IMR-90 (cell line): ENCODE results near the gene MEF2C. TPM values are rescaled to one million over a fixed set of nuclear protein-coding genes. Genes with fewer than 3 reads are reported as not detected.

ENCODE experiments used
- ATAC-seq: fragments of 200-7000 bp; cut with Tn5 transposase; 2 replicates; pipeline ENCODE4 v1.9.1; 2020; ENCODE audit warnings: low read depth, mild to moderate bottlenecking, moderate library complexity
- BruUV-seq: library from RNA; stranded (reverse); fragments of 400-500 nt; replicated peaks from 2 replicates; lab custom pipeline; 2021; lab: Mats Ljungman, UMichigan
- CTCF ChIA-PET: fragments of 300-600 bp; formaldehyde crosslinking; extraction: SDS; loops from one replicate; lab custom pipeline; 2021; ENCODE audit warnings: antibody characterized with exemption; lab: Yijun Ruan, JAX
- POLR2A ChIA-PET: fragments of 300-600 bp; sonication (Branson Sonifier 250); formaldehyde crosslinking; loops from one replicate; lab custom pipeline; 2022; ENCODE audit warnings: antibody characterized with exemption; ENCODE audit not compliant: unreplicated experiment; lab: Charles Lee
- DNase-seq: peaks from one replicate; pipeline ENCODE4 v3.0.0; 2013
- H2AFZ ChIP-seq: replicated peaks from 2 replicates; pipeline ENCODE3; 2013; ENCODE audit warnings: low read length, mild to moderate bottlenecking; ENCODE audit not compliant: poor library complexity
- H2AK5ac ChIP-seq: 2 replicates; pipeline ENCODE4 v1.6.1; 2013; ENCODE audit warnings: low read depth, low read length, inconsistent platforms
- H2AK9ac ChIP-seq: replicated peaks from 2 replicates; pipeline ENCODE3; 2013; ENCODE audit warnings: mild to moderate bottlenecking, low read depth, low read length, moderate library complexity; ENCODE audit not compliant: poor library complexity
- H2BK120ac ChIP-seq: 2 replicates; pipeline ENCODE4 v1.6.1; 2013; ENCODE audit warnings: low read depth, low read length, inconsistent platforms
- H2BK15ac ChIP-seq: 3 replicates; pipeline ENCODE4 v1.6.1; 2013; ENCODE audit warnings: low read depth, low read length, inconsistent platforms
- H2BK20ac ChIP-seq: 2 replicates; pipeline ENCODE4 v1.6.1; 2013; ENCODE audit warnings: low read depth, mild to moderate bottlenecking, inconsistent platforms, low read length, moderate library complexity
- H2BK5ac ChIP-seq: 2 replicates; pipeline ENCODE4 v1.6.1; 2013; ENCODE audit warnings: mild to moderate bottlenecking, low read depth, low read length, inconsistent platforms; ENCODE audit not compliant: poor library complexity, severe bottlenecking
- H3K14ac ChIP-seq: replicated peaks from 2 replicates; pipeline ENCODE4 v1.6.1; 2013; ENCODE audit warnings: low read depth, low read length, inconsistent platforms
- H3K18ac ChIP-seq: 2 replicates; pipeline ENCODE4 v1.6.1; 2013; ENCODE audit warnings: low read depth, low read length, control low read depth
- H3K23ac ChIP-seq: 2 replicates; pipeline ENCODE4 v1.6.1; 2013; ENCODE audit warnings: low read depth, low read length, inconsistent platforms
- H3K27ac ChIP-seq: 2 replicates; pipeline ENCODE4 v1.5.1; 2013; ENCODE audit warnings: mild to moderate bottlenecking, control low read depth, low read length; ENCODE audit not compliant: insufficient read depth
- H3K27me3 ChIP-seq: 2 replicates; pipeline ENCODE4 v1.6.1; 2013; ENCODE audit warnings: low read length; ENCODE audit not compliant: control insufficient read depth, insufficient read depth
- H3K36me3 ChIP-seq: 2 replicates; pipeline ENCODE4 v1.6.1; 2013; ENCODE audit warnings: low read length, mixed read lengths; ENCODE audit not compliant: control insufficient read depth, insufficient read depth
- H3K4ac ChIP-seq: 2 replicates; pipeline ENCODE4 v1.6.1; 2013; ENCODE audit warnings: low read depth, low read length, inconsistent platforms
- H3K4me1 ChIP-seq: 2 replicates; pipeline ENCODE4 v1.6.1; 2013; ENCODE audit warnings: low read length, mixed read lengths; ENCODE audit not compliant: control insufficient read depth, insufficient read depth
- H3K4me2 ChIP-seq: 2 replicates; pipeline ENCODE4 v1.6.1; 2013; ENCODE audit warnings: low read depth, mild to moderate bottlenecking, control low read depth, low read length, moderate library complexity
- H3K4me3 ChIP-seq: 2 replicates; pipeline ENCODE4 v1.5.1; 2013; ENCODE audit warnings: low read depth, mild to moderate bottlenecking, control low read depth, low read length, moderate library complexity; ENCODE audit not compliant: insufficient read depth
- H3K56ac ChIP-seq: 2 replicates; pipeline ENCODE4 v1.6.1; 2013; ENCODE audit warnings: low read length, inconsistent platforms; ENCODE audit not compliant: insufficient read depth; ENCODE audit errors: extremely low read depth
- H3K79me1 ChIP-seq, 2 experiments: 2 replicates each; pipeline ENCODE4 v1.6.1; 2013; ENCODE audit warnings: low read length in 2 of 2, inconsistent platforms in 1 of 2, low read depth in 1 of 2
- H3K9ac ChIP-seq: 2 replicates; pipeline ENCODE4 v1.6.1; 2013; ENCODE audit warnings: low read depth, low read length, control low read depth
- H3K9me1 ChIP-seq: 2 replicates; pipeline ENCODE4 v1.6.1; 2013; ENCODE audit warnings: low read length, inconsistent platforms; ENCODE audit not compliant: insufficient read depth
- H3K9me3 ChIP-seq: 2 replicates; pipeline ENCODE4 v1.6.1; 2013; ENCODE audit warnings: low read length; ENCODE audit not compliant: control insufficient read depth, insufficient read depth
- H4K20me1 ChIP-seq: 2 replicates; pipeline ENCODE4 v1.6.1; 2013; ENCODE audit warnings: low read length, inconsistent platforms; ENCODE audit not compliant: insufficient read depth
- H4K5ac ChIP-seq: 2 replicates; pipeline ENCODE4 v1.6.1; 2013; ENCODE audit warnings: mild to moderate bottlenecking, low read depth, low read length, control low read depth
- H4K8ac ChIP-seq, 2 experiments: 2 replicates each; pipeline ENCODE4 v1.6.1; 2013; ENCODE audit warnings: low read depth in 2 of 2, low read length in 2 of 2, control low read depth in 1 of 2, inconsistent platforms in 1 of 2
- H4K91ac ChIP-seq: 2 replicates; pipeline ENCODE4 v1.6.1; 2013; ENCODE audit warnings: low read depth, low read length, inconsistent platforms; ENCODE audit not compliant: insufficient read depth
- CEBPB ChIP-seq: IDR thresholded peaks from 2 replicates; pipeline ENCODE4 v1.6.1; 2012; ENCODE audit warnings: low read depth, low read length, improper control_type of control experiment
- MAFK ChIP-seq: IDR thresholded peaks from 2 replicates; pipeline ENCODE4 v1.6.1; 2012; ENCODE audit warnings: low read depth, low read length, improper control_type of control experiment
- MAZ ChIP-seq: IDR thresholded peaks from 2 replicates; pipeline ENCODE4 v1.6.1; 2012; ENCODE audit warnings: low read depth, mild to moderate bottlenecking, low read length, improper control_type of control experiment, moderate library complexity, borderline replicate concordance
- MXI1 ChIP-seq: IDR thresholded peaks from 2 replicates; pipeline ENCODE4 v1.6.1; 2012; ENCODE audit warnings: low read depth, mild to moderate bottlenecking, low read length, moderate library complexity, borderline replicate concordance
- RAD21 ChIP-seq: IDR thresholded peaks from 2 replicates; pipeline ENCODE4 v1.6.1; 2012; ENCODE audit warnings: low read length, improper control_type of control experiment
- RCOR1 ChIP-seq: IDR thresholded peaks from 2 replicates; pipeline ENCODE4 v1.6.1; 2012; ENCODE audit warnings: mild to moderate bottlenecking, low read length, improper control_type of control experiment; ENCODE audit not compliant: insufficient replicate concordance
- RFX5 ChIP-seq: IDR thresholded peaks from 2 replicates; pipeline ENCODE4 v1.8.0; 2012; ENCODE audit warnings: low read depth, mild to moderate bottlenecking, low read length, moderate library complexity
- SMC3 ChIP-seq: fragments of 150-350 bp; IDR thresholded peaks from 2 replicates; pipeline ENCODE4 v1.6.1; 2016; ENCODE audit warnings: low read depth, mild to moderate bottlenecking, antibody characterized with exemption, low read length, moderate library complexity
- dilution Hi-C: fragments of 300-500 bp; cut with HindIII; formaldehyde crosslinking; loops from one replicate; pipeline ENCODE4 v1.14.3; 2018; ENCODE audit warnings: low sequenced_read_pairs; ENCODE audit not compliant: unreplicated experiment
- in situ Hi-C: fragments of 300-500 bp; cut with MboI; formaldehyde crosslinking; loops from 3 replicates; pipeline ENCODE4 v1.14.3; 2019; ENCODE audit warnings: low sequenced_read_pairs, inconsistent platforms, mixed read lengths
- intact Hi-C: fragments of 100-400 bp; cut with micrococcal nuclease; formaldehyde crosslinking; loops from 2 replicates; pipeline ENCODE4 v1.10.0; 2022
- polyA plus RNA-seq, 3 experiments: library from polyadenylated mRNA; depleted of rRNA; stranded (reverse); fragments of >200 nt; gene quantifications; 2 replicates each; pipeline ENCODE4 v1.2.3, GENCODE V29; 2012; ENCODE audit warnings: low replicate concordance in 1 of 3
- total RNA-seq: library from RNA; depleted of rRNA; stranded (reverse); fragments of >200 nt; gene quantifications from 2 replicates; pipeline ENCODE4 v1.2.3, GENCODE V29; 2012
- TF ChIP-seq, protein P1 (sequence below): fragments of 150-350 bp; IDR thresholded peaks from 2 replicates; pipeline ENCODE4 v1.6.1; 2017; ENCODE audit warnings: mild to moderate bottlenecking, antibody characterized with exemption, low read length, low read depth

MEF2C gene
- total and polyA plus RNA-seq, 2 of the 4 experiments (the other 2 are of a cell fraction): 1.5 to 6.8 TPM

DNA sequence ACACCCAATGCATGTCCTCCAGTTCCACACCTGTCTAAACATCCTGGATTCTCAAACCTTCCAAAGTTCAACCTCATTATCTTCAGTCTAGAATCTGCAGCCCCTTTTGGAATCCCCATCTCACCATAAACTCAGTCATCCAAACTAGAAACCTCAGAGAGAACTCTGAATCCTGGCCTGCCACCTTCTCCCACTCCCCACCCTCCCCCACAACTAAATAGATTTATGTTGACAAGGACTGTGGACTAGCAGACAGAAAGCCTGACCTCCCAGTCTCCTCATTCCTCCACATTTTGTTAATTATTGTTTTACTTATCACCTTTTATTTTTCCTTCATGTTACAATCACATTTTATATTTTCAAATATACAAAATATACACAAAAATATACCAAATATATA is 76.6 kb downstream of the MEF2C start:
- no peak overlapping the region for H3K14ac ChIP-seq
- in situ Hi-C loops (no loop called here), dilution Hi-C loops (no loop called here), intact Hi-C loops (no loop called here)
- H3K4me3 ChIP-seq: no peak overlapping the region
- DNase-seq (no peak), ATAC-seq (no peak)
- H3K23ac ChIP-seq: no peak overlapping the region
- H2AK5ac ChIP-seq: no peak overlapping the region
- H3K36me3 ChIP-seq: no peaks in the 10 kb centered on the region
- no peak overlapping the region for H3K4ac ChIP-seq
- no peaks in the 10 kb centered on the region for H4K20me1 ChIP-seq
- H3K9me1 ChIP-seq: no peaks in the 10 kb centered on the region
- H3K9me3 ChIP-seq: no peaks in the 10 kb centered on the region
- H3K27me3 ChIP-seq: no peaks in the 10 kb centered on the region
- no peak overlapping the region for H2BK120ac ChIP-seq
- no peak overlapping the region for H2BK20ac ChIP-seq
- no peak overlapping the region for H4K91ac ChIP-seq
- CTCF ChIA-PET: no interaction called here
- H3K79me1 ChIP-seq: no peaks in the 10 kb centered on the region
- H2BK5ac ChIP-seq: no peak overlapping the region
- H4K5ac ChIP-seq: no peak overlapping the region
- H3K27ac ChIP-seq: no peak overlapping the region
- no peak overlapping the region for H3K4me2 ChIP-seq
- no peak overlapping the region for H3K18ac ChIP-seq
- no peak overlapping the region for H2AK9ac ChIP-seq
- no peak overlapping the region for H2AFZ ChIP-seq
- POLR2A ChIA-PET: no interaction called here
- no peak overlapping the region for H2BK15ac ChIP-seq
- BruUV-seq: no TSS peak
- no peak overlapping the region for H3K56ac ChIP-seq
- no peaks in the 10 kb centered on the region for H3K4me1 ChIP-seq
- TF ChIP-seq, protein P1, sequence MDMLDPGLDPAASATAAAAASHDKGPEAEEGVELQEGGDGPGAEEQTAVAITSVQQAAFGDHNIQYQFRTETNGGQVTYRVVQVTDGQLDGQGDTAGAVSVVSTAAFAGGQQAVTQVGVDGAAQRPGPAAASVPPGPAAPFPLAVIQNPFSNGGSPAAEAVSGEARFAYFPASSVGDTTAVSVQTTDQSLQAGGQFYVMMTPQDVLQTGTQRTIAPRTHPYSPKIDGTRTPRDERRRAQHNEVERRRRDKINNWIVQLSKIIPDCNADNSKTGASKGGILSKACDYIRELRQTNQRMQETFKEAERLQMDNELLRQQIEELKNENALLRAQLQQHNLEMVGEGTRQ: no peak
- TF ChIP-seq MAZ: no peak
- TF ChIP-seq RFX5: no peak
- no peak for TF ChIP-seq SMC3
- TF ChIP-seq CEBPB: no peak
- TF ChIP-seq MXI1: no peak
- TF ChIP-seq RCOR1: no peak
- no peak for TF ChIP-seq MAFK
- TF ChIP-seq RAD21: no peak
- no peak overlapping the region for H3K9ac ChIP-seq
- no peak overlapping the region for H4K8ac ChIP-seq
